Hypothalamus (tissue), 51 donors: ENCODE measurements around the gene ITGA5.
A peak's percentile ranks its signal among the peaks of the same experiment; 100 is the strongest.

Experiments used
- DNase-seq, 51 donors: peaks; one replicate each; lab custom pipeline; 2025; lab: John Stamatoyannopoulos, UW

ITGA5 gene

DNA sequence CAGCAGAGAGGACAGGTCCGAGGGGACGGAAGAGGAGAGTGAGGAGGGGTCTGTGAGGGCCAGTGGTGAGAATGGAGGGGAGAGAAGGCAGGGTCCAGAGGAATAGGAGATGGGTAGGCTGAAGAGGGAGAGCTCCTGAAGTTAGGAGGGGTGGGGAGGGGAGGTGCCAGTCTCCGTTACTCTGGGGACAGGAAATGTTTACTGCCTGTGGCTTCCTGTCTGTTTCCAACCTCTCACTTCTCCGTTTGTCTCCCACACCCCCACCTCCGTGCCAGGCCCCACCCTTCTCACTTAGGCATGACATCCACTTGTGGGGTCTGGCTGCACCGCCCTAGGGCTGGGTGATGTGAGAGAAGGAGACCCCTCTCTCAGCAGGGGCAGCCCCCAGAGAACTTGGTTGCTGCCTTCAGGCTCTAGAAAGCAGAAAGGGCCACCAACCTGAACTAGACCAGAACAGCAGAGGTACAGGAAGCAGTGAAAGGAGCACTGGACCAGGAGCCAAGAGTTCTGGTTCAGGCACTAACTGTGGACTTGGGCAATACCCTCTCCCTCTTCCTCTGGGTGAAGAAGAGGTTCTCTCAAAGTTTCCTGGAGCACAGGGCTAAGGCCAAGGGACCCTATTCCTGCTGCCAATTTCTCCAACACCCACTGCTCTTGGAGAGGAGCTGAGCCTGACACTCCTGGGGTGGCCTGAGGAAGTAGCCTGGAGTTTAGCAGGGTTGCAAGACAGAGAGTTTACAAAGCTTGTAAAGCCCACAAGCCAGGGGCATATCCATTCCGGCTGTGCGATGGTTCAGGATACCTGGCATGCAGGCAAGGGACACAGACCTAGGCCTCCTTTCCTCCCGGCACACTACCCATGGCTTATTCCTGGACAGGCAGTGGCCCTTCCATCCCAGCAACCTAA lies 5.5 kb downstream of the ITGA5 start:
- peak in 2 of 51 donors; percentile 8 to 9 for DNase-seq

DNA sequence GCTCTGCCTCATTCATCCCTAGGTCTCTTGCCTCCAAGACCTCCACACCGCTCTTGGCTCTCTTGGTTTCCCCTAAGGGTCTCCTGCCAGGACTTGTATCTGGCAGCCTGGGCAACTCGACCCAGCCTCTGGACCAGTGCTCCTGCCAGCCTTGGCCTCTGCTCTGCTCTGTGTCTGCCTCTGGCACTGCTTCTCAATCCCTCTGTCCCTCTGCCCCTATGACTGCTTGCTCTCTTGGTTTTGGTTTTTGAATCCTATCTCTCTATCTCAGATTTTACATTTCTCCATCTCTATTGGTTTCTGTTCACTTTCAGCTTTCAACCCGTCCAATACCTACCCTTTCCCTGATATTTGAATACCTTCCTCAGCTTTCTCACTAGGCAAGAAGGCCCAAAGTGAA lies 6.3 kb downstream of the ITGA5 start:
- DNase-seq = peak in 1 of 51 donors; percentile 19

GRCh38 chr12:54412348-54412747 lies 6.7 kb downstream of the ITGA5 start:
- no peak for DNase-seq

DNA sequence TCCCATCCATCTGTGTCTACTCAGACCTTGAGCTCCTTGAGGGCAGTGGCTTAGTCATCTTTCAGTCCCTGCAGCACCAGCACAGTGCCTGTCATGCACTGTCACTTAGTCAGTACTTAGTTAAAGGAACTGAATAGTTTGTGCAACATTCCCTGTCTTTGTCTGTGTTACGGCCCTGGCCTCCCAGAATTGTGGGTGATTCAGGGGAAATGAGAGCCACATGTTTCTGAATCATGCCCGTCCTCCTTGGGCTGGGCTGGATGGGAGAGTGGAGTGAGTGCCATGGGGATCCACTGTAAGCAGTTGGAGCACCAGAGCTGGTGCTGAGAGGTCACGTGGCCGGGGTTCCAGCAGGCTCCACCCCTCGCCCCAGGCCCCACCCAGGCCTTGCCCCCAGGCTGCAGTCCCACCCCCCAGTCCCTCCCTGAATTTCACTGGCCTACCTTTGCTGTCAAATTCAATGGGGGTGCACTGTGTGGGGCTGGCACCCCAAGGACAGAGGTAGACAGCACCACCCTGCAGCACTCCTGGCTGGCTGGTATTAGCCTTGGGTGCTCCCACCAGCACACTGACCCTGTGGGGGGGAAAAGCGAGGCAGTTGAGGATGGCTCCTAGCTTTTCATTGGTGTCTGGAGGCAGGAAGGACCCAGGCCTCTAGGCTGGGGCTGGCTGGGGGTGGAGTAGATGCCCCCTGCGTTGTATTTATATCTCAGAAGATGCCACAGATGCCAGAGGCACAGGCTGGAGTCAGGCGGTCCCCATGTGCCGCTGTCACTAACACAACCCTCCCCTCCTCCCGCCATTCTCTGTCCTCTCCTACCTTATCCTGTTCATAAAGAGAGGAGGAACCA lies 7.5 kb downstream of the ITGA5 start:
- DNase-seq = peak in 3 of 51 donors; percentile 17 to 43 (median 22)

- no peak for DNase-seq
These were observed 9.8 kb downstream of the ITGA5 start for GRCh38 chr12:54409267-54409666.

DNA sequence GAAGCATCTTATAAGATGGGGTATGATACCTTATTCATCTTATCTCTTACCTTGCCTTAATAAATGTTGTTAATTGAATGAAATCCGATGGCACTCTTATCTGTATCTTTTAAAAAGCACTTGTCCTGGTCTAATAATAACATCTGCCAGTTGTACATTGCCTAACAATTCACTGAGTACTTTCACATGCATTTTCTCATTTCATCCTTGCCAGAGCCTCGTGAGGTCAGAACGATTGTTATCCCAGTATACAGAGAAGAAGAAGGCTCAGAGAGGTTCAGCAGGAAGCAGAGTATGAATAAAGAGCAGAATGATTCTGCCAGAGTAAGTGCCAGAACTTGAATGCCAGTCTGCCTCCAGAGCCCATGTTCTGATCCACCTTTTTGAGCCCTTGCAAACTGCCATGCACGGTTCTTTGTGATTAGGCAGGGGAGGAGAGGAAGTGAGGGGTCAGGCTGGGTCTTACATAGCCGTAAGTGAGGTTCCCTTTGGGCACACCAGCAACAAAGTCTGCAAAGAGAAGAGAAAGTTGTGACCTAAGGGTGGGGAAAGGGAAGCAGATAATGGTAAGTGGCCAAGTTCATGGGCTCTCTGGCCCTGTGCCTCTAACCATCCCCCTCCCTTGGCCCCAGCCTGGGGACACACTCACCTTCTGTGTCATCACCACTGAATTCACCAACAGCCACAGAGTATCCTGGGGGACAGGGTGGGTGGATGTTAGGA lies 11.7 kb downstream of the ITGA5 start:
- DNase-seq = peak in 1 of 51 donors; percentile 24

DNA sequence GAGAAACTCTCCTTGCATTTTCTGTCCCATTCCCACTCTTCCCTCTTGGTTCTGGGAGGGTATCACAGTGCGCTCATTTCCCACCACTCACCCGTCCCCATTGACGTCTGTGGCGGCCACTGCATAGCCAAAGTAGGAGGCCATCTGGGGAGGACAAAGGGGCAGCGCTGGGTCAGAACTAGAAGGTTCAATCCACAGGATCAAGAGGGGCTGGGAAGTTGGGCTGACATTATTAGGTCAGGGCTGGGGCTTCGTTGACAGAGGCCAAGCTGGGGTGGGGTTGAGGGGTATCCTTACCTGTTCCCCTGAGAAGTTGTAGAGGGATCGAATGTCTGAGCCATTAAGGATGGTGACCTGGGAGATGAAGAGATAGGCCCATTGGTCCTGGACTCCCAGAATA lies 13.5 kb downstream of the ITGA5 start:
- DNase-seq = no peak

- DNase-seq = no peak
These were observed 14.0 kb downstream of the ITGA5 start for GRCh38 chr12:54405106-54405505.

- DNase-seq = peak in 13 of 51 donors; percentile 7 to 70 (median 24)
These were observed 14.7 kb downstream of the ITGA5 start for GRCh38 chr12:54404061-54405004.

- no peak for DNase-seq
These were observed 17.9 kb downstream of the ITGA5 start for GRCh38 chr12:54401119-54401518.

DNA sequence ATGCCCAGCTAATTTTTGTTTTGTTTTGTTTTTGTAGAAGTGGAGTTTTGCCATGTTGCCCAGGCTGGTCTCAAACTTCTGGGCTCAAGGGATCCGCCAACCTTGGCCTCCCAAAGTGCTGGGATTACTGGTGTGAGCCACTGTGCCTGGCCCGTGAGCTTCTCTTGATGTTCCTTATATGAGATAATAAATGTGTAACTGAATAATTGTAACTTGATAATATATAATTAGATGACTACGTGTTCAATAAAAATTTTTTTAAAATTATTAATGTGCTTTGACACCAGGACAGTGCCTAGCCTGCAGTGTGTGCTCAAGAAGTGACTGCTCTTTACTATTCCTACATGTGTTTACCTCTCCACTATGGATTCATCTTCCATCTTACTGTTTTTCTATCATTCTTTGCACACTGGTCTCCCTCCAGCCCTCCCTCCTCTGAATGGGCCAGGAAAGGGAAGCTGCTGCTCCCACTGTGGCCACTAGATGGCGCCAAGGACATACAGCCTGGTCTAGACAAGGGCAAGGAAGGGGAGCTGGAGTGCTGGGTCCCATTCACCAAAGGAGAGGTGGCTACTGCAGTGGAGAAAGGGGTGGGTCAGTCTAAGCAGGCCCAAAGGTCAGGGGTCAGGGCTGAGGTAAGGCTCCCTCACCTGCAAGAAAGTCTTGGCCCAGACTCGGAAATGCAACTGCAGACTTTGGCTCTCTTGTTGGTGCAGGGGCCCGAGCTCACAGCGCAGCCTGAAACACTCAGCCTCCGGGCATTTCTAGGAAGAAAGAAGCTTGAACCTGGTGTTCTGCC lies 19.9 kb downstream of the ITGA5 start:
- peak in 49 of 51 donors; percentile 31 to 89 (median 72) for DNase-seq

GRCh38 chr12:54398218-54398617 lies 20.8 kb downstream of the ITGA5 start:
- DNase-seq = no peak

GRCh38 chr12:54397157-54397556 lies 21.9 kb downstream of the ITGA5 start:
- DNase-seq = no peak

DNA sequence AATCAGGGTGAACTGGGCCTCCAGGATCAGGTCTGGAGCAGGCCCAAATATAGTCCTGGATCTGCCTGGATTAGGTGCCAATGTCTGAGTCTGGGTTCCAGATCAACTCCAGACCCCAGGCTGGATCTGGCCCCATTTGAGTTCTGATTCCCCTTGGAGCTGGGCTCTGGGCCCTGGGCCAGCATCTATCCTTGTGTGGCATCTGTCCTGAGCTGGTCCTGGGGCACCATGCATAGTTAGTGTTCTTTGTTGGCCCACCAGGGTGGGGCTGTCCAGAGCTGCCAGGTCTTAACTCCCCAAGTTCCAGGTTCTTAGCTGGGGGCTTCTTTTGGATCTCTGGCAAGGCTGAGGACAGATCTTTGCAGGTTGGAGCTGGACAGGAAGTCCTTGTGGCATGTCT lies 23.5 kb downstream of the ITGA5 start:
- DNase-seq = no peak

GRCh38 chr12:54394986-54395385 lies 24.1 kb downstream of the ITGA5 start:
- no peak for DNase-seq

GRCh38 chr12:54394281-54394719 lies 24.8 kb downstream of the ITGA5 start:
- peak in 26 of 51 donors; percentile 15 to 65 (median 38) for DNase-seq

DNA sequence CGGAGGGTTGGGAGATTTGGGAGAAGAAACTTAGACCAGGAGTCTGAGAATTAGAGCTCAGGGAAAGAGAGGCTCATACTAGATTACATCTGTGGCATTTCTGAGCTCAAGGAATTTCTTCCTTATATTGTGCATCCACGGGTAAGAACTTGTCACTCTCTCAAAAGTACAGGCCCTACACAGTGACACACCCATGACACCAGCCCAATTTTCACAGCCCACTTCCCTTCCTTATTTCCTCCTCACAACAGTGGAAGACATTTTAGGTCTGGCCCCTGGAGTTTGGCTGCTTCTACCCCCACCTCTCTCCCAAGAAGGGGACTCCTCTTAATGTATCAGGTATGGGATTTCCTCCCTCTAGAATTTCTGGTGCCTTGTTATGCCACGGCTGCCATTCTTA lies 25.3 kb downstream of the ITGA5 start:
- no peak for DNase-seq

- DNase-seq = no peak
These were observed 25.9 kb downstream of the ITGA5 start for GRCh38 chr12:54393207-54393609.
